NCI-H774 (cell line): Measurements from ENCODE around the gene TOLLIP.
A peak's percentile ranks its signal among the peaks of the same experiment; 100 is the strongest.

Experiments used
- DNase-seq: peaks from one replicate; lab custom pipeline; 2025; lab: John Stamatoyannopoulos, UW

The TOLLIP gene

DNA sequence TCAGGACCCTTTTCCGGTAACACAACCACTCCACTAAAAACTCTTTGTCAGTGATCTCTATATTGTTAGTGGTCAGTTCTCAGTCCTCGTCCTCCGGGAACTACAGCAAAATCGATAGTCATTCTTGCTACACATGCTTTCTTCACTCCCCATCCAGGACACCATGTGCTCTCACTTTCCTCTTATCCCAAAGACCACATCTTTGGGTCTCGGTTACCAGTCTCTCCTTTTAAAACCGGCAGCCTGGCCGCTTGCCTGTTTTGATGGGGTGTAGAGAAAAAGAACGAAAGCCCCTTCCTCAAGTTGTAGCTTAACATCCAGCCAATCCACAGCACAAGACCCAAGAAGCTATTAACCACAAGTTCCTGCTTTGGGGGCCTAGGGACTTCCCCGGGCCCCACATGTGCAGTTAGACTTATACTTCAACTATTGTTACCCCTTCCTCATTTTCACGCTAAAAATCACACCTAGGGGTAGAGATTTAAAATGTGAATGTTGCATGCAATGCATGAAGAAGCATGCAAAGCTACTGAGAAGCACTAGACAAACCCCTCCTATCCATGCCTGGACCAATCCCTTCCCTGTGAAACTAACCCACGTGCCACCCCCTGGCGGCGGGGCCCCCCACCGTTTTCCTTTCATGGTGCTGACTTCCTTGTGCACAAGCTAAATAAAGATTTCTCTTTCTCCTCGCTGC, 1.5 kb upstream of the TOLLIP start:
- no peak for DNase-seq

DNA sequence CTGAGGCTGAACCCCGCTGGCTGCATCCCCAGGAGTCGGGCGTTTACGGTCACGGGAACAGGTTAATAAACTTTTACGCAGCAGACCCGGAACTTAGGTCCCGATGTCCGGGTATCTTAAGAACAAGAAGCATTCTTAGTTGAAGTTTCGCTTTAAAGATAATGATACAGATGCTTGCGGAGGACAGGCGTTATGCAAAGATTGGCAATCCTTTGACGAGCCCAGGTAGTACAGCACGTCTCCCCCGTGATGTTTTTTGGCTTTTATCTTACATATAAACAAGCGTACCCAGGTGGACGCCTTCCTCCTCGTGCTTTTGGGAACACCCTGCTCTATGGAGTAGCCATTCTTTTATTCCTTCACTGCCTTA, 871 bp upstream of the TOLLIP start:
- no peak for DNase-seq

DNA sequence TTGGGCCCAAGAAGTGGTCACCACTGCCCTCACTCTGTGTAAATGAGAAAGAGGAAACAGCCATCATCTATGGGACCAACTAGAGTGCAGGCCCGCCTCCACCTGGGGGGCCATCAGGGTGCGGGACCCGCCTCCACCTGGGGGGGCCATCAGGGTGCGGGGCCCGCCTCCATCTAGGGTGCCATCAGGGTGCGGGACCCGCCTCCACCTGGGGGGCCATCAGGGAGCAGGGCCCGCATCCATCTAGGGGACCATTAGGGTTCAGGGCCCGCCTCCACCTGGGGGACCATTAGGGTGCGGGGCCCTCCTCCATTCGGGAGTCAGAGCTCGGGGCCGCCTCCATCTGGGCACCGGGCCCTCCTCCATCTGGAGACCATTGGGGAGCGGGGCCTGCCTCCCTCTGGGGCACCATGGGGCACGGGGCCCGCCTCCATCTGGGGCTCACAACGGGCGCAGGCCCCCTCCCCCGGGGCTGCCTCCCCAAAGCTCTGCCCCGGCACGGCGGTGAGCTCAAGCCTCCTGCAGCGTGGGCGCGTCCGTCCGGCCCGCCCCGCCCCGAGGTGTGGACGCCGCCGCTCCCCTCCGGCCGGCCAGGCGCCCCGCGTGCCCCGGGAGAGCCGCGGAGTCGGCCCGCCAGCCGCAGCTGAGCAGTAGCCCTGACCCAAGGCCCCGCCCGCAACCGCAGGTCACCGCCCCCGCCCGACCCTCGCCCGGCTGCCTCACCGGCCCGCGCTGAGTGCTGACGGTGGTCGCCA, 512 bp downstream of the TOLLIP start:
- no peak for DNase-seq

DNA sequence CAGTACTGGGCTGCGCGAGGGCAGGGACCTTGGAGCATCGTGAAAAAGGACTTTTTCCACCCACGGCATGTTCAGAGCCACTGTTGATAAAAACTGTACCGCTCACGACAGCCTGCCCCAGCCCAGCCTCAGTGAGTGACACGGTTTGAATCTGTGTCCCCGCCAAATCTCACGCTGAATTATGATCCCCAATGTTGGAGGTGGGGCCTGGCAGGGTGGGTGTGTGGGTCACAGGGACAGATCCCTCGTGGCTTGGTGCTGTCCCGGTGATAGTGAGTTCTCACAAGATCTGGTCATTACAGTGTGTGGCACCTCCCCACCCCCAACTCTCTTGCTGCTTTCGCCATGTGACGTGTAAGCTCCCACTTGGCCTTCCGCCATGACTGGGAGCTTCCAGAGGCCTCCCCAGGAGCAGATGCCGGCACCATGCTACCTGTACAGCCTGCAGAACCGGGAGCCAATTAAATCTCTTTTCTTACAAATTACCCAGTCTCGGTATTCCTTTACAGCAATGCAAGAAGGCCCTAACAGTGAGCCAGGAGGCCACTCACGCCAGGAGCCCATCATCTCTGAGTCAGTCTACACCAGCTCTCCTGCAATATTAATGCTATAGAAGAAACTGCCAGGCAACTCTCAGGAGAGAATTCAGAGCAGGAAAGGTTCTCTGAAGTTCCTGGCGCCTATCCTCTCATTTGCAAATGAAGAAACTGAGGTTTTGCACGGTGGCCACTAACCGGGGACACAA, 1.3 kb downstream of the TOLLIP start:
- DNase-seq: no peak

DNA sequence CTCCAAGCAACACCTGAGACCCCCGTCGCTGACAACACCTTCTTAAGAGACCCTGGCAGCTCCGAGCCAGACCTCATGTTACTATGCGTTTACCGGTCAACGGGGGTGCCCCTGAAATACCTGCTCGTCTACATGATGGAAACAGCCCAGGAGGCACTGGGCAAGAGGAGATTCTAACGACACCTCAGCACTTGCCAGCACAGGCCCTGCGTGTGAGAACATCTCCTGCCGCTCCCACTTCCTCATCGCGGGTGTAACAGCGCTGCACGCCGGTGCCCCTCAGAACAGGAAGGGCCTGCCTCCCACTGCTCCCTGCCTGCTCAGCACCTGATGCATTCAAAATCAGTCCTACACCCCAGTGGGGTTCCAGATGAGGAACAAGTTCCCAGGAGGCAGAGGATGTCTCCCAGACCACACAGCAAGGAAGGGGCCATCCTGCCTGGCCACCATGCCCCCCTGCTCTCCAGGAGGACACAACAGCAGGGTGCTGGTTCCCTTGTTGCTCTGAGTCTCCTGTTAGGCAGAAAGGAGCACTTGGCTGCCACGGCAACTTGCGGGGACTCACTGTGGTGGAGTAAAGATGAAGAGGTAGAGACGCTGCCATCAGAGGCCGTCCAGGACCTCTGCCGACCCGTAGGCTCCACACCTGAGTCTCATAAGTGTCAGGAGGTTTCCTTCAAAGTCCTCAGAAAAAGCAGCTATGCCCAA, 2.1 kb downstream of the TOLLIP start:
- no peak for DNase-seq

DNA sequence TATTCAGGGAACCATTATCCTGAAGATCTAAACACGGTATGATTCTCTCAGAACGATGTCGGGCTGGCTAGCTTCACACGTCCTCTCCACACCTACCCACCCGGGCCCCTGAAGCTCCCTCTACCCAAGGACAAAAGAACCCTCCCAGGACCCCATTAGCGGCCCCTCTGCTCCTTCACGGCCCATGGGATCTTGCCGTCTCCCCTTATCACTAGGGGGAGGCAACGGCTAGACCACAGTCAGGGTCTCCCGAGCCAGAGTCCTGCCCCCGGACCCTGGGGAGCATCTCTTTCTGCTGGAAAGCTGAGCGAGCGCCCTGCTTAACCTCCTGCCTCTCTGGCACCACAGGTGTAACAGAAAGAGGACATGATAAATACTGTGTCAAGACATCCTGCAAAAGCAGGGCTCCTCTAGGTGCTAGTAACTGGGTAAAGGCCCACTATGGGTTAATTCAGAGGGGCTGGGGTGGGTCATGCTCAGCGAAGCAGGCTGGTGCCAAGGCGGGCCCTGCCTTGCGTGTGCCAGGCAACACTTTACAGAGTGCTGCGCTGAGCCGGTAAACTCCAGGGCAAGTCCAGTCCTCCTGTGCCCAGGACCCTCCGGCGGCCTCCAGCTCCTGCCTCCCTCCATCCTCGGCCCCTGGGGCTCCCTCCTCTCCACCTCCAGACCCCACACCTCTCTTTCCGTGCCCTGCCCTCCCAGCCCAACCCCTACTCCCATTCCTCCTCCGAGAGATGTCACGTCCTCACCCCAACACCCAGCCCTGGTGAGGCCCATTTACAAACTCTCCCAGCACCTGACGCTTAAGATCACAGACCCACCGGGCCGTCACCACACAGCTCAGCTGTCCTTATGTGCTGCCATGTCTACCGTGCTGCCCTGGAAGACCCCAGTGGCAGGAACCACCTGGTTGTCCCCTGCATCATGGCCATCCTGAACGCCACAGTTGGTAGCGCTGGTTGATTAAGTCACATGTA, 3.0 kb downstream of the TOLLIP start:
- DNase-seq: no peak

DNA sequence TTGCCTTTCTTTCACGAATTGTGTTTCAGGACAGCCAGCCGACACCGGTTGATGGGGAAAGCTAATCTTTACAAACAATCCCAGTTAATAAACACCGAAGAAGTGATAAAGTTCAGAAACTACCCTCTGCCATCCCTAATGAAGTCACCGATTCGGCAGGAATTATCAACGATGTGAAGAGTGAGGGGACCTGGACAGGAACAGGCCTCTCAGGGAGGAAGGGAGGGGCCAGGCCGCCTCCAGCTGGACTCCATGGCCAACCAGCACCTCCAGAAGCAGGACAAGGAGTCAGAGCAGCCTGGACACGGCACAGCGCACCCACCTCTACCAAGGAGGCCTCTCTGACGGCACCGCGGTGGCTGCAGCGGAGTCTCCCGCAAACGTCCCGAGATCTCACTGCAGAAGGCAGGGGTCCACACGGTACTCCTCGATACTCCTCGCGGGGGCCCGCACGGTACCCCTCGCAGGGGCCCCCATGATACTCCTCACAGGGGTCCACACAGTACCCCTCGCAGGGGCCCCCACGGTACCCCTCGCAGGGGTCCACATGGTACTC, 3.9 kb downstream of the TOLLIP start:
- DNase-seq: no peak

DNA sequence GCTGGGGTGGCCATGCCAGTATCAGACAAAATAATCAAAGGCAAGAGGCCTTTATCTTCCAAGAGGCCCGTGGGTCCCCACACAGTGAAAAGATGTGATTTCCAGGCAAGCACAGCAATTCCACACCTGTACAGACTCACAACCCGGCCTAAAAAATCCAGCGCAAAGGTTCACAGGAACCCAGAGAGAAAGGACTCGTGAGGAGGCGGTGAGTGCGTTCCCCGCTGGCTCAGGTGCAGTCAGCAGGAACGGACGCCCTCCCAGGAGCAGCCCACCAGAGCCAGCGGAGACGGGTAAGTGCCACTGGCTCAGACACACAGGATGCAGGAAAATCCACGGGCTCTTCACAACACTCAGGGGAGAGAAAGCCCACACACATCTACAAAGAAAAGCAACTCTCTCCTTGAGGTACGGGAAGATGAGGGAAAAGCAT, 4.4 kb downstream of the TOLLIP start:
- DNase-seq: no peak

DNA sequence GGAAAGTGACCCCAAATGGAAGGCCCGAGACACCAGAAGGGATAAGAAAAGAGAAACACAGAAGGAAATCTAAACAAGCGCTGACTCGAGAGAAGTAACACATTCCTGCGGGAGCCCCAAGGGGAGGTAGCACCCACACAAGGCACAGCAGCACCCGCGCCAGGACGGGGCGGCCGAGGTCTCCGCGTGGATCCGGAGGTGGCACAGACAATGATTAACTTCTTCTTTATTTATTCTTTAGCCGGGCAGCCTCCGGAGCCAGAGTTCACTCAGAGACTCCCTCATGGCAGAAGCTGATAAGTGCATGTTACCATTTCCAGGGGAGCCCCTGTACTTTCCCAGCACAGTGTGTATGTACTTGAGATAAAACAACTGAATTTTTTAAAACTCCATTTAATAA, 5.1 kb downstream of the TOLLIP start:
- DNase-seq: no peak

DNA sequence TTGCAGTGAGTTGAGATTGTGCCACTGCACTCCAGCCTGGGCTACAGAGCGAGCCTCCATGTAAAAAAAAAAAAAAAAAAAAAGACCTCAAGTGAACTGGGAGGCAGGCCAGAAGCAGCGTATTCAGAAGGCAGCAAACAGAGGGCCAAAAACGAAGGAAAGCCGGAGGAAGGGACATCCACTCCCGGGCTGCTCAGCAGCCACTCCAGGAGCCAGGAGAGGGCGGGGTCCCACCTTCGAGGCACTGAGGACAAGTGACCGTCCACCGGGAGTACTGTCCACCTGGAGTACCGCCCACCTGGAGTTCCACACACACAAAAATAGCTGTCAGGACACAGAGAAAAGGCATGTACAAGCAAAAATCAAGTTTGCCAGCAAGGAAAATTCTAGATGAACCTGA, 5.5 kb downstream of the TOLLIP start:
- DNase-seq: no peak

DNA sequence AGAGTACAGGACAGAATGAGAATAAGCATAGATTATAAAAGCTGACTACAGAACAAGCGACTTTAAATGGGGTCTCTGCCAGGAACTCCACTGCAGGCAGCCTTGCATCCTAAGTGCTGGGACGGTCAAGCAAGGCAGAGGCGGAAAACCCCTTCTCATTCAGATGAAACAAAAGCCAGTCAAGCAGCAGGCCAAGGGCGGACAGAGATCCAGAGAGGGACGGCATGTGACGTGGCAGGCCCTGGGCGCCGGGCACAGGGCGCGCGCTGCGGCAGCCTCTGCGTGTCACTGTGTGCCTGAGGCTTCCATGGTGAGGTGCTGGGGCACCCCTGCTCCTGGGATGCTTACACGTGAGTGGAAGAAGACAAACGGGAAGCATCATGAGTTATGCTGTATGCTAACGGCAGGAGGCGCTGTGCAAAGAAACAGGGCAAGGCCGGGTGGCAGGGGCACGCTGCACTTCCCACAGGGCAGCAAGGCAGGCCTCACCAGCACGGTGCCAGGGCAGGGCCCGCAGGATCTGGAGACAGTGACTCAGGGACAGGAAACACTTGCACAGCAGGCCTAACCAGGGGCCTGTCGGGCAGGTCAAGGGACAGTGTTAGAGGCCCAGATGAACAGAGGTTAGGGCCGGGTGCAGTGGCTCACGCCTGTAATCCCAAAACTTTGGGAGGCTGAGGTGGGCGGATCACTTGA, 6.2 kb downstream of the TOLLIP start:
- peak; percentile 11 for DNase-seq

DNA sequence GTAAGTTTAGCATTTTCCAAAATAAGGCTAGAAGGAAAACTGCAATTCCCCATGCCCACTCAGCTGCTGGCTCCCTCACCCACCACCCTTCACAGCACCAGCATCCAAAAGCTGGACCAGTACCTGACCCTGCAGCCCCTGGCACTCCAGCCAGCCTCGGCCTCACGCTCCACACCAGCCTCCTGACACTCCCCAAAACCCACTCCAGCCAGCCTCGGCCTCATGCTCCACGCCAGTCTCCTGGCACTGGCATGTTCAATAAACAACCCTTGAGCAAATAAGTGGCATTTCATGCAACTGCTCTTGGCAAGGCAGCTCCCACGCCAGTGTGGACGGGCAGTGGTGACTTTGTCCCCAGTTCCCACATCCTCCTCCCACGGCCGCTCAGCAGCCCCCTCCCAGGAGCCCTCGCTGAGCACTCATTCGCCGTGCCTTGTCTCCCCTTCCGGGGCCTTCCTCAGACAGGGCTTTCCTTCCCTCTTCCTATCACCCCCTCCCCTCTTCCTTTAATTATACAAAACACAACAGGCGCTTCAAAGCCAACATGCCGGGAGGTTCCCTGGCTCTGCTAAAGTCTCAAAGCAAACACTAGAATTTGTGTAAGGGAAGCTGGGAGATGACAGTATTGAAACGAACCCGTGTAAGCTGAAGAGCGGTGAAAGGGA, 6.8 kb downstream of the TOLLIP start:
- DNase-seq: no peak

DNA sequence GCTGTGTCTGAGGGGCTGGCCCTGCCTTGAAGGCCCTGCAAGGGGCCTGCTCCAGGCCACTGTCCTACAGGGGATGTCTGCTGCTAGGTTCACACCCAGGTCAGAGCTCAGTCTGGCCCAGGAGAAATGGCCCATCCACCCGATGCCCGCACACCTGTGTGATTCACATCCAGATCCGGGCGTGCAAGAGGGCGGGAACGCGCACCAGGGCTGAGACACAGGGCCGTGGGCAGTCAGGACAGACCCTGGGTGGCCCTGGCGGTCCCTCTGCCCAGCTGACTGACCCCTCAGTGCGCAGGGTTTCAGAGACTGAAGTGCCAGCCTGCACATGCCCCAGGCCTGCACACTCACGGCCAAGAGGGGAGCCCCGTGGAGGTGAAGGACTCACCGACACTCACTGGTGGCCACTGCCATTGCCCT, 7.4 kb downstream of the TOLLIP start:
- no peak for DNase-seq

DNA sequence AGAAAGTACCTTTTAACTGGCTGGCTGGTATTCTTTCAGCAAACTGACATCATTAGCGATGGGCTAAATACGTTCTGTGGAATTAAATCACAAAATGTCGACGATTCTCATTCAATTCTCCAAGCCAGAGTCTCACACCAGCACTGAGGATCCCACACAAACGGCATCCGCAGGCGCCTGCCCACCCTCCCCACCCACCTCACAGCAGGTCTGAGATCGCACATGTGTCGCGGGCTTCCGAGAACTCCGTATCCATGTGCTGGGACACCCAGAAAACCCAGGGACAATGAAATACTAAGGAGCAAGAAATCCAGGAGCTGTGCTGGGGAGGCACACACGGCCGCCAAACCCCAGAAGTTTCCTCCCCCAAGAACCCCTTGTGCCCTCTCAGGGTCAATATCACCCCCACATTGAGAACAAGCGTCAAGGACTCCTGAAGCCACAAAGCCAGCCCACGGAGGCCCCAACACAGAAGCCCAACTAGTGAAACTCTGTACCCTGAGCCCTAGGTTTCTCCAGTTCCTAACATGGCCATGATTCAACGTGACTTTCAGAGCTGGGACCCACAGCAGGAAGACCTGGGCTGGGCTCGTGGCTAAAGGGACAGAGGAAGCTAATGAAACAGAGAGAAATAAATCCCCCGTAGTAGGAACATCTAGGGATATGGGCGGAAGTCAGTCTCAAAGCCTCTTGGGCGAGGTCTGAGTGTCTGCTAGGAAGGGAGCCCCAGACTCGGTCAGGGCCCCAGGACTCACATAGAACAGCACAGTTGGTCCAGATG, 8.0 kb downstream of the TOLLIP start:
- no peak for DNase-seq

DNA sequence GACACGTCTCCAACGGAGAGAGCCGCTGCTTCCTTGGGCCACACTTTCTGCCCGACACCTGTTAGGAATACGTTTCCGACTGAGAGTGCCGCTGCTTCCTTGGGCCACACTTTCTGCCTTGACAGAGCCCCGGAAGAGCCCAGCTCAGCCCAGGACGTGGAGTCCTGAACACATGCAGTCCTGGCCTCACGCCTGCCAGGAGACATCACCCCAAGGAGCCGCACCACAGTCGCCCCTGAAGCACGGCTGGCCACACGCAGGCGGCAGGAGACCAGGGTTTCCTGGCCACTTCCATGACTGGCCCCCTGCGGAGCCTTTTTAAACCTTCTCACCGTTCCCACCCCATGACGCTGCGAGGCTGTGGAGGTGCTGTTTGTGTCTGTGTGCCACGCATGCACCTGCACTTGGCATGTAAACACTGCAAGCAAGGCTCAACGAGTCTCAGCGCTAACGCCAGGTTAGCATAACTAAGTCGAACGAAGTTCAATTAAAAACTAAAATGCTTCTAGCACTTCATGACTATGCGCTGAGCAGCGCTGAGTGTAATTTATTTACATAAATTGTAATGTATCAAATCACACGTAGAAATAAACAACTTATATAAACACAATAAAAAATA, 8.8 kb downstream of the TOLLIP start:
- DNase-seq: no peak

DNA sequence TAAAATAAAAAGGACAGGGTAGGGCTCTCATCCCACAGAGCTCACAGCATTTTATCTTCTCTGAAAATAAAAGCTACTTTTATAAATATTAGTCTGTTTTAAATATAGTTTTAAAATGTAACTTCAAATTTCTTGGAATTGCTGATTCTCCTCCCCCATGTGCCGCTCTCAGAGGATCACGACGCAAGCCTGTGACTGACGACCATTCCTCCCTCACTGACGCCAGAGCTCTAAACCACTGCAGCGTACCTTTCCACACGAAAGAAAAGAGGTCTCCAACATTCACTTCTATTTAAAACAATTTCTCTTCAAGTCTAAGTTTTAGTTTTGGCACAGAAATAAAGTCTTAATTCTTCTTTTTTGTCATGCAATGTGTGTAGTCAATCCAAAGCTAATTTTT, 9.3 kb downstream of the TOLLIP start:
- no peak for DNase-seq

DNA sequence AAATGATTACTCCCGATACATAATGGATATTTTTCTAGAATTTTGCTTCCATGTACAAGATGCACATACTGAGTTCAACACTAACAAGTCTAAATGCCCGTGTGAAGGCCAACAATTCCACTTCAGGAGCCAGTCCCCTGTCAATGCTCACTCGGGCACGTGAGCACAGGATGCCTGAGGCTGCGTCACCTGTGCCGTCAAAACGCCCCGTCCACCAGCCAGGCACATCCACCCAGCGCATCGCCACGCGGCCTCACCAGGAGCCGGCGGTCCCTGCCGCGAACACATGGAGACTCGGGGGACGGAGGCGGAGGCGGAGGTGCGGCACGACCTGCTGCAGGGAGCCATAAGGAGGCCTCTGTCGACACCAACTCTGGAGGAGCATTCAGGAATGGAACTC, 9.8 kb downstream of the TOLLIP start:
- DNase-seq: no peak

DNA sequence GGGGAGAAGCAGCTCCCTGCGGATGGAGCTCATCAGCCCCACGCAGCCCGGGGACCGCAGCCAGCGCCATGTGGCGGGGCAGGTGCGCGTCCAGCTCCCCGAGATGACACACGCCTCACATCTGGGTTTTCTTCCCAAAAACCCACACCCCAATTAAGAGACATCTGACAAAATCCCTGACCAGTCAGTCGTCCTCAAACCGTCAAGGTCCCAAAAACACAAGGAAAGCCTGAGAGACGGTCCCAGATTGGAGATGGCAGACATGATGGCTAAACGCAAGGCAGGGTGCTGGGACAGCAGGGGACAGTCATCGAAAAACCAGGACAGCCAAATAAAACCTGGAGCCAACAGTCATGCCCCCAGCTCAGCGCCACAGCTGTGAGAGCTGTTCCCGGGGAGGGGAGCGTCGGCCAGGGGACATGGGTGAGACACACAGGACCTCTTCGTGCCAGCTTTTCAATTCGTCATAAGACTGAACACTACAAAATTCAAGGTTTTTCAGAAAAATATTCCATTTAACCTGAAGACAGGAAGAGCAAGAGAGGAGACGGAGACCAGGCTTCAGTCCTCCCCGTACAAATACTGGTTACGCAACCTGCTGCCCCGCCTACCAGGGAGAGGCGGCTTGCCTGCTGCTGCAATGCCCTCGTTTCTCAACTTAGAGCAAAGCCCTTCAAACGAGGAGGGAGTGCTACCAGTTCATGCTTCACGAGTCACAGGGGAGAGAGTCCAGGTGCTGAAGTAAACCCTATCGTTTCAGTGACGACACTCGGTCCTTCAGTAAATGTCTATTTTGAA, 10.5 kb downstream of the TOLLIP start:
- DNase-seq: no peak
